Stomach smooth muscle (tissue), 2 donors: Measurements from ENCODE around the gene GPR107.

Source experiments
- H3K27ac ChIP-seq: one replicate; pipeline ENCODE4 v1.7.0; 2013; ENCODE audit warnings: mild to moderate bottlenecking, low read length, inconsistent platforms
- H3K27me3 ChIP-seq, 2 donors: one replicate each; pipeline ENCODE4 v1.7.0; 2013; ENCODE audit warnings: low read length in 2 of 2; ENCODE audit not compliant: insufficient read depth in 2 of 2, control insufficient read depth in 1 of 2
- H3K36me3 ChIP-seq, 2 donors: one replicate each; pipeline ENCODE4 v1.7.0; 2013; ENCODE audit warnings: low read length in 2 of 2; ENCODE audit not compliant: control insufficient read depth in 2 of 2, insufficient read depth in 2 of 2
- H3K4me1 ChIP-seq: one replicate; pipeline ENCODE4 v1.7.0; 2013; ENCODE audit warnings: low read length; ENCODE audit not compliant: control insufficient read depth, insufficient read depth
- H3K4me3 ChIP-seq, 2 donors: one replicate each; pipeline ENCODE4 v1.7.0; 2013; ENCODE audit warnings: low read length in 2 of 2
- H3K9ac ChIP-seq, 2 donors: one replicate each; pipeline ENCODE4 v1.7.0; 2013; ENCODE audit warnings: low read length in 2 of 2, mild to moderate bottlenecking in 1 of 2
- H3K9me3 ChIP-seq, 2 donors: one replicate each; pipeline ENCODE4 v1.7.0; 2013; ENCODE audit warnings: low read length in 2 of 2; ENCODE audit not compliant: control insufficient read depth in 2 of 2
- donor health status: healthy.
- donor health status: Pancreatic carcinoma.

The GPR107 gene

GRCh38 chr9:130042885-130043653 is 10.6 kb upstream of the GPR107 start, which contains the start of gene FNBP1:
TSS of gene FNBP1 (minus strand) at chr9:130043189. CDS start at chr9:130042975, 214 bp downstream.
- Histone ChIP-seq H3K9ac (peak within 1 kb of the TSS; percentile 94), H3K27ac (peak within 1 kb of the TSS; percentile 92), H3K4me1 (peaks cover 18% of the 10 kb centered on the region), H3K27me3 (no peaks in the 10 kb centered on the region), H3K36me3 (no peaks in the 10 kb centered on the region), H3K9me3 (no peaks in the 10 kb centered on the region), H3K4me3 (peak within 1 kb of the TSS; percentile 92 to 96)

- H3K27me3 ChIP-seq: no peaks in the 10 kb centered on the region
- no peaks in the 10 kb centered on the region for H3K36me3 ChIP-seq
- H3K4me1 ChIP-seq: peaks cover 18% of the 10 kb centered on the region
- H3K9ac ChIP-seq: peak overlapping the region; percentile 40 to 76
- peak overlapping the region; percentile 92 for H3K27ac ChIP-seq
- peak overlapping the region; percentile 67 to 92 for H3K4me3 ChIP-seq
- no peaks in the 10 kb centered on the region for H3K9me3 ChIP-seq
These were observed 9.8 kb upstream of the GPR107 start for GRCh38 chr9:130043654-130044623.

DNA sequence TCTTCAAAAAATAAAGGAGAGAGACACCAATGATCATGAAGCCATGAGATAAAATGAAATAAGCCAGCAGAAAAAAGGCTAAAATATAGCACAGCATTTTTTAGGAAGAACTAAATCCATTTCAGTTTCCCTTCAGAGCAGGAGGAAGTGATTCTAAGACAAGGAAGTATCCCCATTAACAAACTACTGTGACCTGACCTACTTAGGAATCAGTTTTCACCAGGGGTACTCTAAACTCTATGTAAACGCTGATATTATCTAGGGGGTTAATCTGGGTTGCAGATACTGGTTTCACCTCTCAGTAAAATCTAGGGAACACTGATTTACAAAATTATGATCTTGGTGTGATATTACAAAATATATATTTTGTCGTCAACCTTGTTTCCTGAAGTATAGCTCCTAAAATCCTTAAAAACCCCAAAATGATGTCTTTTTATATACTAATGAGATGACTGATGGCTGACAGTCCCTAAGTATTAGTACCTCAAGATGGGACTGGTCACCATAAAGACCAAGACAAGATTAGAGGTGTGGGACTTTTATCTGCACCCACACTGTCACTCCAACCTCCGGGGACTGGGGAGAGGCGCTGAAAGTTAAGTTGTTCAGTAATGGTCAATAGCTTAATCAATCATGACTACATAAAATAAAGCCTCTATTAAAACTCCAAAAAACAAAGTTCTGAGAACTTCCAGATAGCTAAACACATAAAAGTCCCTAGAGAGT is 7.8 kb upstream of the GPR107 start:
- Histone ChIP-seq H3K9ac (no peak overlapping the region), H3K27me3 (no peaks in the 10 kb centered on the region), H3K9me3 (no peaks in the 10 kb centered on the region), H3K27ac (no peak overlapping the region), H3K36me3 (no peaks in the 10 kb centered on the region), H3K4me3 (no peak overlapping the region), H3K4me1 (peaks cover 18% of the 10 kb centered on the region)

GRCh38 chr9:130049431-130050210 is 4.1 kb upstream of the GPR107 start:
- H3K4me1 ChIP-seq: peaks cover 21% of the 10 kb centered on the region
- H3K4me3 ChIP-seq: no peak overlapping the region
- H3K27ac ChIP-seq: no peak overlapping the region
- no peaks in the 10 kb centered on the region for H3K9me3 ChIP-seq
- H3K27me3 ChIP-seq: no peaks in the 10 kb centered on the region
- H3K9ac ChIP-seq: no peak overlapping the region
- H3K36me3 ChIP-seq: no peaks in the 10 kb centered on the region

- Histone ChIP-seq H3K27ac (no peak overlapping the region), H3K36me3 (no peaks in the 10 kb centered on the region), H3K9ac (no peak overlapping the region), H3K4me1 (peaks cover 21% of the 10 kb centered on the region), H3K4me3 (no peak overlapping the region), H3K27me3 (no peaks in the 10 kb centered on the region), H3K9me3 (no peaks in the 10 kb centered on the region)
These were observed 3.2 kb upstream of the GPR107 start for GRCh38 chr9:130050462-130050861.

- Histone ChIP-seq H3K27ac (no peak overlapping the region), H3K4me3 (no peak overlapping the region), H3K4me1 (peaks cover 21% of the 10 kb centered on the region), H3K27me3 (no peaks in the 10 kb centered on the region), H3K9me3 (no peaks in the 10 kb centered on the region), H3K36me3 (no peaks in the 10 kb centered on the region), H3K9ac (no peak overlapping the region)
These were observed 1.9 kb upstream of the GPR107 start for GRCh38 chr9:130051855-130052254.

DNA sequence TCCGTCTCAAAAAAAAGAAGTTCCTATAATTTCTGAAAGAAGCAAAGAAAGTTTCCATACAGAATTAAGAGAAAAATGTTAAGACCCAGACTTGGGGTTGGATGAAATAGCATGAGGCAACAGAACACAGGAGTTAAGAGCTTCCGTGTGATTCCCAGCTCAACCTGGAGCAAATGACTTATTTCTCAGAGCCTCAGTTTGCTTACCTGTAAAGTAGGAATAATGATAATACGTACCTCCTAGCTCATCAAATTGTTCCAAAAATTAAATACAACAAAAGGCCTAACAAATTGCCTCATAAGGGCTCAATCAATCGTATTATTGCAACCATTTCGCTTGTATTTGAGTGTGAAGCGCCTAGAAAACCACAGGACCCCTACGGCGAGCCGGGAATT is 600 bp upstream of the GPR107 start:
- peak overlapping the region; percentile 83 for H3K27ac ChIP-seq

DNA sequence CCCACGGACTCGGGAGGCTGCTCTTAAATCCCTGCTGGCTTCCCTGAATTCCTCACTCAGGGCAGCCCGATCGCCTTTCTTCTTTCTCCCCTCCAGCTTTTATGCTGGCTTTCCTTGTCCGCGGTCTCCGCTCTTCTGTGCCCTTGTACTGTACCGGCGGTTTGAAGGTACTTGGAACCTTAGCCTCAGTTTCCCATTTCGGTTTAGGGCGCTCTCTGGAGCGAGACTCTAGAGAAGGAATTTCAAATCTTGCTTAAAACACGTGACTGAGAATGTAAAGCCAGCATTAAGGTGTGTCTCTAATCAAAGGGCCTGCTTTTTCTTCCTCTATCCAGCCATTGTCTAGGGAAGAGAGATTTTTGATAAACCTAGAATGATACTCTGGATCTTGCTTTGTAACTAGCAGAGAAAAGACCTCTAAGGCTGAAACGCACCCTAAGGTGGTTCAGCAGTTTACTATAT is 650 bp downstream of the GPR107 start:
- Histone ChIP-seq H3K27me3 (no peaks in the 10 kb centered on the region), H3K4me3 (peak overlapping the region; percentile 84 to 95), H3K27ac (peak overlapping the region; percentile 83), H3K36me3 (peaks cover 2% of the 10 kb centered on the region in 2 donors), H3K4me1 (peaks cover 28% of the 10 kb centered on the region), H3K9me3 (no peaks in the 10 kb centered on the region), H3K9ac (peak overlapping the region; percentile 92 to 96)

More for the DNA sequence above, 600 bp upstream of the GPR107 start:
- H3K27me3 ChIP-seq: no peaks in the 10 kb centered on the region
- no peaks in the 10 kb centered on the region for H3K9me3 ChIP-seq
- peaks cover 24% of the 10 kb centered on the region for H3K4me1 ChIP-seq
- peaks cover 0 to 2% of the 10 kb centered on the region in 2 donors for H3K36me3 ChIP-seq
- H3K9ac ChIP-seq: peak overlapping the region; percentile 92 to 96
- H3K4me3 ChIP-seq: peak overlapping the region; percentile 84 to 95

- Histone ChIP-seq H3K27ac (peak overlapping the region; percentile 83), H3K9ac (peak overlapping the region; percentile 92 to 96), H3K27me3 (no peaks in the 10 kb centered on the region), H3K9me3 (no peaks in the 10 kb centered on the region), H3K4me3 (peak overlapping the region; percentile 84 to 95), H3K36me3 (peaks cover 2% of the 10 kb centered on the region in 2 donors), H3K4me1 (peaks cover 28% of the 10 kb centered on the region)
These were observed 1.1 kb downstream of the GPR107 start for GRCh38 chr9:130054820-130055219.
